WI38 (cell line): ENCODE data around the gene IPMK.

ENCODE experiments used
- H3K4me3 ChIP-seq: 2 replicates; pipeline ENCODE4 v1.5.1; 2011; ENCODE audit warnings: low read depth, mild to moderate bottlenecking, control low read depth, low read length
- CTCF ChIP-seq: IDR thresholded peaks from 2 replicates; pipeline ENCODE4 v1.5.1; 2012; ENCODE audit warnings: low read depth, mild to moderate bottlenecking, control low read depth, low read length

Gene IPMK

DNA sequence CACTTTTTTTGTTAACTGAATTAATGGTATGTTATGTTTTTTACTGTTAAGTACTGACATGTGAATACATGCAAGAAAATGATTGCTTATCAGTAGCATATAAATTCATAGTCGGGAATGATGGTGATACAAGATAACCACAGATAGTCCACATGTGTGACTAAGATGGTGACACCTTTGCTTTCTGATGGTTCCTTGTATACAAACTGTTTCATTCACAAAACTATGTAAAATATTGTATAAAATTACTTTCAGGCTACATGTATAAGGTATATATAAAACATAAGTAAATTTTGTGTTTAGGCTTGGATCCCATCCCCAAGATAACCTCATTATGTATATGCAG is 11.2 kb upstream of the IPMK start:
- no peak overlapping the region for H3K4me3 ChIP-seq
- TF ChIP-seq CTCF: no peak

- H3K4me3 ChIP-seq: no peak overlapping the region
- TF ChIP-seq CTCF: no peak
Measured at GRCh38 chr10:58278274-58278961, 10.7 kb upstream of the IPMK start.

DNA sequence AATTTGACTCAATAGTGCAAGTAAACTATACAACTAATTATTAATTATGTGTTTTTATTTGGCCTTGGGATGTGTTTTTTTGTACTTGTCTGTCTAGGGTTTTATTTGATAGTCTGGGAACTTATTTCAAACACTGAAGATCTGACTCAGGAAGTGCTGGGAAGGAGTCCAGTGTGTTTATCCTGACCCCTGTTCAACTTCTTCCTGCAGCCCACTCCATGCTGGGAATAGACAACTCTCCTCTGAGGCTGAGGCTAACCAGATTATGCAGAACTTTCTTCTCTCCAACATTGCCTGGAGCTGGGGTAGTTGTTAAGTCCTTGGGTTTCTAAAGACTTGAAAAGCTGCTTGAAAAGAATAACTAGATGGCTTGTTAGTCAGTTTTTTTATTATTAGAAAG is 8.2 kb upstream of the IPMK start:
- H3K4me3 ChIP-seq: no peak overlapping the region
- no peak for TF ChIP-seq CTCF

DNA sequence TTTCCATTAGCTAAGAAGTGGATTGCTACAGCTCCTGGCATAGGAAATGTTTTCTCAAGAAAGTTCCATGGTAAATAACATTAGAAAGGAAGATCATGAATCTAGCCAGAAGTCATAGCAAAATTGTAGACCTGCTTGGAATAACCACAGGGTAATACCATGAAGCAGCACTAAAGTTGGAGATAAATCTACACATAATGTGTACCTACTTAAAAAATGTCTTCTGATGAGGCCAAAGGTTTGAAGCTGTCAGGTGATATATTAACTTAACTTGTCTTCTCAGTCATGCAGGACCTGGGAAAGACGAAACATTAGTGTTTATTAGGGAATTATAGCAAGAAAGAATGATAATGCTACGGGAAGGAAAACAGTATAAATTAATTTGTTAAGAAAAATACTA is 7.6 kb upstream of the IPMK start:
- TF ChIP-seq CTCF: no peak
- no peak overlapping the region for H3K4me3 ChIP-seq

- TF ChIP-seq CTCF: no peak
- H3K4me3 ChIP-seq: peak overlapping the region; percentile 82
Measured at GRCh38 chr10:58269782-58270290, 2.1 kb upstream of the IPMK start.

DNA sequence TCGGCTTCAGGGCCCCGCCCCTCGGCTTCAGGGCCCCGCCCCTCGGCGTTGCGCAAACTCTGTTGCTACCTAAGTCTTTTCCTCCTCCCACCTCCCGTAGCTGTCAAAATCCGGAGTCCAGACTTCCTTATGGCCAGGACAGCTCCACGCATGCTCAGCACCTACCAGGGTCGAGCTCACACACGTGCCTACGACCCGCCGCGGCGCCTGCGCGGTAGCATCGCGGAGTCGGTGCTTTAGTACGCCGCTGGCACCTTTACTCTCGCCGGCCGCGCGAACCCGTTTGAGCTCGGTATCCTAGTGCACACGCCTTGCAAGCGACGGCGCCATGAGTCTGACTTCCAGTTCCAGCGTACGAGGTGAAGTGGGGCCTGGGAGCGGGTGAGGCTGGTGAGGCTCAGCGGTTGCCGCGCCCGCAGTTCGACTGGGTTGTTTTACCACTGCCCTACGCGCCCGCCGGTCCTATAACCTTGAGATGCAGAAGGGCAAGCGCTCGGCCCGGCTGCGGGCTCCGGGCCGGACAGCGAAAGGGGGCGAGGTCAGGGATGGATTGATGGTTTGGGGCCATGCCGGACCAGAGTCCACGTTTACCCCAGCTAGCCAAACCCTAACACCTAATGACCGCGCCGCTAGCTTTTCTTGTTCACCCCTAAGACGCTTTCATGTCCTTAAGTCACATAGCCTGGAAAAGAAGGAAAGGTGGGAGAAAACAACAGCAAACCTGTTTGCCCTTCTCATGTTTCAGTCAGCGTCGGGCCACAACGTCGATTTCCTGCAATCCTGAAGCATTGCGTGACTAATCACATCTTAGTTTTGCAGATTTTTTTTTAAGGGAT is 1.5 kb upstream of the IPMK start, which contains the start of gene CISD1:
TSS of gene CISD1 (plus strand) at position 217 of the 836 bp plus-strand sequence. CDS start at position 329, 112 bp downstream.
- no peak for TF ChIP-seq CTCF
- peak within 1 kb of the TSS; percentile 82 for H3K4me3 ChIP-seq

- H3K4me3 ChIP-seq: peak overlapping the region; percentile 82
- no peak for TF ChIP-seq CTCF
Measured at GRCh38 chr10:58268454-58268945, 806 bp upstream of the IPMK start.
